GM23248 (cell line): ENCODE results near the gene CELSR2.

ENCODE experiments used
- EZH2 ChIP-seq: fragments of 200-600 bp; sonication (generic); IDR thresholded peaks from 2 replicates; pipeline ENCODE4 v1.6.1; 2018; ENCODE audit warnings: antibody characterized with exemption, mild to moderate bottlenecking; ENCODE audit not compliant: insufficient read depth, poor library complexity, severe bottlenecking
- EZH2phosphoT487 ChIP-seq: fragments of 200-600 bp; sonication (generic); IDR thresholded peaks from 2 replicates; pipeline ENCODE4 v1.6.1; 2018; ENCODE audit warnings: antibody characterized with exemption, moderate library complexity, mild to moderate bottlenecking, low read depth; ENCODE audit not compliant: insufficient read depth

- TF ChIP-seq EZH2 (no peak), EZH2phosphoT487 (no peak)
Measured at GRCh38 chr1:109322974-109323373, 73.6 kb downstream of the CELSR2 start.
